GM12892 (cell line): ENCODE measurements around the gene DAP.

Experiments used
- POLR2A ChIP-seq: IDR thresholded peaks from 2 replicates; pipeline ENCODE4 v1.6.1; 2011; ENCODE audit warnings: low read depth, low read length, control low read depth
- POLR2AphosphoS5 ChIP-seq: IDR thresholded peaks from 2 replicates; pipeline ENCODE4 v1.6.1; 2011; ENCODE audit warnings: low read depth, low read length, control low read depth

- TF ChIP-seq POLR2A (no peak), POLR2AphosphoS5 (no peak)
Measured at GRCh38 chr5:10653751-10654400, 107.2 kb downstream of the DAP start.
